ENCODE results near the gene HSD11B2. TPM values are rescaled to one million over a fixed set of nuclear protein-coding genes. Genes with fewer than 3 reads are reported as not detected.

Gene HSD11B2
- not detected for total RNA-seq

DNA sequence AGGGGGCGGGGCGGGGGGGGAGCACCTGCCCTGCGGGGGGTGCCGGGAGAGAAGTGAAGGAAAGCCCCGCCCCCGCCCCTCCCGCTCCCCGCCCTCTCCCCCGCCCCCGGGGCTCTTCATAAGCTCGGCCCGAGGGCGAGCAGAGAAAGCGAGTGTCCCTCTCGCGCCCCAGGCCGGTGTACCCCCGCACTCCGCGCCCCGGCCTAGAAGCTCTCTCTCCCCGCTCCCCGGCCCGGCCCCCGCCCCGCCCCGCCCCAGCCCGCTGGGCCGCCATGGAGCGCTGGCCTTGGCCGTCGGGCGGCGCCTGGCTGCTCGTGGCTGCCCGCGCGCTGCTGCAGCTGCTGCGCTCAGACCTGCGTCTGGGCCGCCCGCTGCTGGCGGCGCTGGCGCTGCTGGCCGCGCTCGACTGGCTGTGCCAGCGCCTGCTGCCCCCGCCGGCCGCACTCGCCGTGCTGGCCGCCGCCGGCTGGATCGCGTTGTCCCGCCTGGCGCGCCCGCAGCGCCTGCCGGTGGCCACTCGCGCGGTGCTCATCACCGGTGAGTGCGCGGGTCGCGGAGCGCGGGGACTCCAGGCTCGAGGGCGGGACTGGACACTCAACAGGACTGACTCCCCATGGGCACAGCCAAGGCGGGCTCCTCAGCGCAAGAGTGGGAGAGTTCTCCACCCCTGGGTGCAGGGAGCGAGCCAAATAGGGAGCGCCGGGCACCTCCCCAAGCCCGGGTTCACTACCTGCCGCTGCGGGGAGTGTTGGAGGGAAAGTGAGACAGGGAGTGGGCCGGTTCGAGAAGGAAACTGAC, at the start of gene HSD11B2:
Gene HSD11B2, plus strand, starts transcription at position 145 of the 798 bp plus-strand sequence. Its CDS starts 128 bp downstream, at position 273.
- H3K27ac ChIP-seq: no peak within 1 kb of the TSS
- TF ChIP-seq, protein P1, sequence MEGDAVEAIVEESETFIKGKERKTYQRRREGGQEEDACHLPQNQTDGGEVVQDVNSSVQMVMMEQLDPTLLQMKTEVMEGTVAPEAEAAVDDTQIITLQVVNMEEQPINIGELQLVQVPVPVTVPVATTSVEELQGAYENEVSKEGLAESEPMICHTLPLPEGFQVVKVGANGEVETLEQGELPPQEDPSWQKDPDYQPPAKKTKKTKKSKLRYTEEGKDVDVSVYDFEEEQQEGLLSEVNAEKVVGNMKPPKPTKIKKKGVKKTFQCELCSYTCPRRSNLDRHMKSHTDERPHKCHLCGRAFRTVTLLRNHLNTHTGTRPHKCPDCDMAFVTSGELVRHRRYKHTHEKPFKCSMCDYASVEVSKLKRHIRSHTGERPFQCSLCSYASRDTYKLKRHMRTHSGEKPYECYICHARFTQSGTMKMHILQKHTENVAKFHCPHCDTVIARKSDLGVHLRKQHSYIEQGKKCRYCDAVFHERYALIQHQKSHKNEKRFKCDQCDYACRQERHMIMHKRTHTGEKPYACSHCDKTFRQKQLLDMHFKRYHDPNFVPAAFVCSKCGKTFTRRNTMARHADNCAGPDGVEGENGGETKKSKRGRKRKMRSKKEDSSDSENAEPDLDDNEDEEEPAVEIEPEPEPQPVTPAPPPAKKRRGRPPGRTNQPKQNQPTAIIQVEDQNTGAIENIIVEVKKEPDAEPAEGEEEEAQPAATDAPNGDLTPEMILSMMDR (IDR thresholded peaks at IDR 0.05): no peak

DNA sequence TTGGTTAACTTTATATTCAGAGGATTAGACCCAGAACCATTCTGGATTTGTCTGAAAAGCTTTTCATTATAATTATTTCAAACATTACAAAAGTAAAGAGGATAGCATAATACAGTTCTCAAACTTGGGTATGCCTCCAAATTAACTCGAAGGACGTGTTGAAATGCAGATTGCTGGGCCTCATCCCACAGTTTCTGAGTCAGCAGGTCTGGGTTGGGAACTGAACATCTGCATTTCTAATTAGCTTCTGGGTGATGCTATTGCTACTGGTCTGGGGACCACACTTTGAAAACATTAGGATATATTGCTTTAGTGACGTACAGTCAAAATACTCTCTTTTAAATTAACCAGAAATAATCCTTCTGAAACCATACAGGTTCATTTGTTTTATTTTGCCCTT, 47.6 kb upstream of the HSD11B2 start:
- DNase-seq (ENCODE audit: low spot score): no peak
- H3K27ac ChIP-seq: no peak overlapping the region
- TF ChIP-seq, protein P1 (IDR thresholded peaks at IDR 0.05): no peak
- H3K4me1 ChIP-seq: no peaks in the 10 kb centered on the region
- H3K36me3 ChIP-seq: no peaks in the 10 kb centered on the region
- H3K9me3 ChIP-seq: no peaks in the 10 kb centered on the region
- no peaks in the 10 kb centered on the region for H3K27me3 ChIP-seq
- no peak overlapping the region for H3K4me3 ChIP-seq

More for the DNA sequence above, at the start of gene HSD11B2:
- Histone ChIP-seq H3K9me3 (no peaks in the 10 kb centered on the region), H3K36me3 (no peaks in the 10 kb centered on the region), H3K27me3 (no peaks in the 10 kb centered on the region), H3K4me1 (peaks cover 0 to 39% of the 10 kb centered on the region in 2 donors), H3K4me3 (peak within 1 kb of the TSS; percentile 30 to 55)
- no peak for DNase-seq (ENCODE audit: low spot score)

DNA sequence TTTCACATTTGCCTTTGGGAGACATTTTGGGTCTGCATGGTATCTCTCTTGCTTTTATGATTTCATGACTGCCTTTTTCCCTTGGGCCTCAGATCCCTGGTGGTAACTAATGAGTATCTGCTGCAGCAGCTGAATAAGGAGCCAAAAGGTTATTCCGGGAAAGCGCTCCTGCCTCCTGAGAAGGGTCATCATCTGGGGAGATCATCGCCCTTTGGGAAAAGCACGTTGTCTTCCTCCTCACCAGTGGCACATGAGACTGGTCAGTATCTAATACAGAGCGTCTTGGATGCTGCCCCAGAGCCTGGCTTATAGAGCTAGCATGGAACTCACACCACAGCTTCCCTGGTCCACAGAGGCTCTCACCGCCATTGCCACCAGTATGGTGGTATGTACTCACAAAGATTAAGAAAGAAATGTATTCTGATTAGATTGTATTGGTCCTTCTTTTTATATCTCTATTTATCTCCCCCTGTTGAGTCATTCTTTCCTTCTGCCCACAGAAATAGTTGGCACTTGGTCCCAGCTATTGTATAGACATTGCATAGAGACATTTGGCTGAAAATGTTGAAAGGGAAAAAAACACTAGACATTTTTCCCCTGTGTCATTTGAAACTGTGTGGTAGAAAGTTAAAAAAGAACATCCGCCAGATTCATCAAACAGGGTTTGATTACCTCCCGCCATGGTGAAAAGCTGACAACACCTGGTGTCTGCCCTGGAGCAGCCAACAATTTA, 46.0 kb upstream of the HSD11B2 start:
- DNase-seq (ENCODE audit: low spot score): no peak
- TF ChIP-seq, protein P1 (IDR thresholded peaks at IDR 0.05): no peak
- Histone ChIP-seq H3K4me3 (no peak overlapping the region), H3K27me3 (no peaks in the 10 kb centered on the region), H3K27ac (no peak overlapping the region), H3K4me1 (peaks cover 0 to 9% of the 10 kb centered on the region in 2 donors), H3K9me3 (no peaks in the 10 kb centered on the region), H3K36me3 (no peaks in the 10 kb centered on the region)

DNA sequence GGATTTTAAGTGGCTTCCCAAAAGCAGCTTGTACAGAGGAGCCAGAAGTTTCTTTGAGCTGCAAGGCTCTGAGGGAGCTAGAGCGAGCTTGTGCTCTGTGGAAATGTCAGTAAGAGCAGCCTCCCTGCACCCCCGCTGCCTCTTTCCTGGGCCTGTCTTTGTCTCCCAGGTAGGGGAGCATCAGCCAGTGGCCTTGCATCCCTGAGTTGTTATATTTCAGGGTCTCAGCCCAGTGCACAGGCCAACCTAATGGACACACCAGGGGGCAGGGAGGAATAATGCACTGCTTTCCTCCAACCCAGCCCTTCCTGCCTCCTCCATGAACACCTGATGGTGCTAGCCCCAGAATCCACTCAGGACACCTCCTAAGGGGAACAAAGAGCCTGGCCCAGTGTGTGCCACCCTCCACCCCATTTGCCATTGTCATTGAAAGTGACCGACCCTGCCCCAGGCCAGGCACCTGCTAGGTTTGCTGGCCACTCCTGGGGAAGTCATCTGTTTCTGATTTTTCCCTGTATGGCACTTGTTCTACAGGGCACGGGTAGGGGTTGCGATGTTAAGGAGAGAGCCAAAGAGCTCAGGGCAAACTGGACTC, 44.0 kb upstream of the HSD11B2 start:
- Histone ChIP-seq H3K27me3 (no peaks in the 10 kb centered on the region), H3K36me3 (no peaks in the 10 kb centered on the region), H3K9me3 (no peaks in the 10 kb centered on the region), H3K4me1 (peaks cover 0 to 29% of the 10 kb centered on the region in 2 donors), H3K27ac (no peak overlapping the region), H3K4me3 (no peak overlapping the region)
- TF ChIP-seq, protein P1 (IDR thresholded peaks at IDR 0.05): no peak
- DNase-seq (ENCODE audit: low spot score): no peak

- Histone ChIP-seq H3K36me3 (no peaks in the 10 kb centered on the region), H3K27me3 (no peaks in the 10 kb centered on the region), H3K27ac (no peak overlapping the region), H3K9me3 (no peaks in the 10 kb centered on the region), H3K4me3 (no peak overlapping the region), H3K4me1 (peaks cover 0 to 35% of the 10 kb centered on the region in 2 donors)
- TF ChIP-seq, protein P1 (IDR thresholded peaks at IDR 0.05): no peak
- peak; percentile 42 for DNase-seq (ENCODE audit: low spot score)
Measured at GRCh38 chr16:67387479-67388079, 43.3 kb upstream of the HSD11B2 start.

Data from right atrium auricular region (tissue), 2 donors.